Panc1 (cell line): Measurements from ENCODE around the gene PXN. TPM values are rescaled to one million over a fixed set of nuclear protein-coding genes. Genes with fewer than 3 reads are reported as not detected.

Experiments used
- ATAC-seq: fragments of 200-7000 bp; cut with Tn5 transposase; 2 replicates; pipeline ENCODE4 v1.9.1; 2020; ENCODE audit warnings: mild to moderate bottlenecking, moderate library complexity
- BruUV-seq: library from RNA; stranded (reverse); fragments of 400-500 nt; replicated peaks from 2 replicates; lab custom pipeline; 2021; lab: Mats Ljungman, UMichigan
- CTCF ChIA-PET: fragments of 300-600 bp; sonication (Branson Sonifier 250); formaldehyde crosslinking; loops from one replicate; lab custom pipeline; 2022; ENCODE audit warnings: antibody characterized with exemption; lab: Charles Lee
- POLR2A ChIA-PET: fragments of 300-600 bp; sonication (Branson Sonifier 250); formaldehyde crosslinking; loops from one replicate; lab custom pipeline; 2022; ENCODE audit warnings: antibody characterized with exemption; lab: Charles Lee
- DNase-seq: peaks from one replicate; pipeline ENCODE4 v3.0.0-alpha.2; 2010; ENCODE audit warnings: low read depth, low spot score
- H3K27ac ChIP-seq: 2 replicates; pipeline ENCODE4 v1.5.1; 2011; ENCODE audit warnings: mild to moderate bottlenecking, low read length, inconsistent platforms
- H3K27me3 ChIP-seq: fragments of 200-500 bp; sonication (Bioruptor generic); 2 replicates; pipeline ENCODE4 v1.6.0; 2014; ENCODE audit warnings: low read length, inconsistent platforms; ENCODE audit not compliant: control insufficient read depth, insufficient read depth
- H3K36me3 ChIP-seq: fragments of 200-500 bp; sonication (Bioruptor generic); 2 replicates; pipeline ENCODE4 v1.5.1; 2014; ENCODE audit warnings: inconsistent platforms, mild to moderate bottlenecking, low read length, moderate library complexity; ENCODE audit not compliant: control insufficient read depth, insufficient read depth
- H3K4me1 ChIP-seq: 2 replicates; pipeline ENCODE4 v1.5.1; 2011; ENCODE audit warnings: inconsistent platforms, mild to moderate bottlenecking, low read length, moderate library complexity; ENCODE audit not compliant: control insufficient read depth, insufficient read depth
- H3K4me3 ChIP-seq, 2 experiments: 2 replicates each; pipeline ENCODE4 v1.5.1; 2011 to 2012; ENCODE audit warnings: low read depth in 2 of 2, low read length in 2 of 2, mild to moderate bottlenecking in 2 of 2, inconsistent platforms in 1 of 2, moderate library complexity in 1 of 2
- H3K9me3 ChIP-seq: fragments of 200-500 bp; sonication (Bioruptor generic); 2 replicates; pipeline ENCODE4 v1.5.1; 2014; ENCODE audit warnings: low read depth, mild to moderate bottlenecking, inconsistent platforms, low read length, moderate library complexity; ENCODE audit not compliant: control insufficient read depth, insufficient read depth
- CTCF ChIP-seq: fragments of 450-650 bp; IDR thresholded peaks from 2 replicates; pipeline ENCODE4 v1.5.1; 2017; ENCODE audit warnings: mild to moderate bottlenecking
- POLR2AphosphoS5 ChIP-seq: IDR thresholded peaks from 2 replicates; pipeline ENCODE4 v1.6.1; 2012; ENCODE audit warnings: mild to moderate bottlenecking, low read depth, low read length, moderate library complexity
- REST ChIP-seq, 2 experiments: IDR thresholded peaks; 2 replicates each; pipeline ENCODE4 v1.6.1; 2011 to 2012; ENCODE audit warnings: low read depth in 2 of 2, control low read depth in 1 of 2, low read length in 1 of 2, mild to moderate bottlenecking in 1 of 2, moderate library complexity in 1 of 2; ENCODE audit not compliant: insufficient read depth in 1 of 2
- SIN3A ChIP-seq: IDR thresholded peaks from 2 replicates; pipeline ENCODE4 v1.6.1; 2012; ENCODE audit warnings: low read depth, mild to moderate bottlenecking, low read length, moderate library complexity, borderline replicate concordance; ENCODE audit not compliant: insufficient read depth
- TCF7L2 ChIP-seq: IDR thresholded peaks from 2 replicates; pipeline ENCODE4 v1.6.1; 2011; ENCODE audit warnings: mild to moderate bottlenecking, low read depth, low read length, inconsistent platforms
- in situ Hi-C: cut with HindIII; loops from 2 replicates; pipeline ENCODE4 v1.10.0; 2016; ENCODE audit warnings: low sequenced_read_pairs, low pct_unique_long_range_greater_than_20kb
- intact Hi-C: fragments of 100-400 bp; cut with micrococcal nuclease; formaldehyde crosslinking; loops from one replicate; pipeline ENCODE4 v1.10.0; 2022; ENCODE audit not compliant: unreplicated experiment
- total RNA-seq: library from RNA; stranded (reverse); gene quantifications from one replicate; pipeline ENCODE4 v1.2.1, GENCODE V29; 2021; ENCODE audit not compliant: unreplicated experiment

Gene PXN
- total RNA-seq, 1 experiment from 2014 or later: 484 TPM

GRCh38 chr12:120231316-120232011, 34.1 kb downstream of the PXN start:
- ATAC-seq (peak; percentile 71), DNase-seq (peak; percentile 92)
- BruUV-seq: no TSS peak
- CTCF ChIA-PET: interaction anchor here (0.5 to 3.2 kb wide), 4 partner anchors 16 to 1995 kb away, joined by 4 to 15 read pairs (median 9); partner anchors contain the start of genes DIABLO, PXN and RNU4-2
- Histone ChIP-seq H3K4me1 (peaks cover 98% of the 10 kb centered on the region), H3K27me3 (no peaks in the 10 kb centered on the region), H3K27ac (peak overlapping the region; percentile 100), H3K36me3 (peaks cover 3% of the 10 kb centered on the region; the same call in 1 of the 2 replicates), H3K4me3 (0 out of 4 replicates have a peak overlapping the region, but pooled peaks of 1 of the 2 experiments have one; percentile 9), H3K9me3 (no peaks in the 10 kb centered on the region)
- intact Hi-C loops: no loop called here
- in situ Hi-C loops: no loop called here
- no peak; the same call in 1 of the 2 replicates for TF ChIP-seq TCF7L2
- TF ChIP-seq CTCF: no peak
- peak; percentile 93 for TF ChIP-seq POLR2AphosphoS5
- TF ChIP-seq SIN3A: peak; percentile 72; the same call in 1 of the 2 replicates
- POLR2A ChIA-PET: interaction anchor here (0.6 to 2.7 kb wide), 5 partner anchors 8 to 67 kb away, joined by 3 to 28 read pairs (median 8); partner anchors contain the start of genes PXN and RNU4-2

GRCh38 chr12:120230974-120231315, 34.6 kb downstream of the PXN start:
- Histone ChIP-seq H3K27ac (peak overlapping the region; percentile 100), H3K36me3 (peaks cover 5% of the 10 kb centered on the region), H3K4me1 (peaks cover 99% of the 10 kb centered on the region), H3K27me3 (no peaks in the 10 kb centered on the region), H3K9me3 (no peaks in the 10 kb centered on the region), H3K4me3 (0 out of 4 replicates have a peak overlapping the region, but pooled peaks of 1 of the 2 experiments have one; percentile 9)
- DNase-seq (no peak), ATAC-seq (no peak)
- CTCF ChIA-PET: interaction anchor here (0.5 to 3.2 kb wide), 6 partner anchors 9 to 1995 kb away, joined by 3 to 15 read pairs (median 5); partner anchors contain the start of genes DIABLO, PXN and RNU4-2
- BruUV-seq: TSS peak; percentile 72
- in situ Hi-C loops (no loop called here), intact Hi-C loops (no loop called here)
- POLR2A ChIA-PET: interaction anchor here (0.6 to 2.7 kb wide), 7 partner anchors 9 to 67 kb away, joined by 3 to 28 read pairs (median 5); partner anchors contain the start of genes PXN, RNU4-2 and RPLP0
- TF ChIP-seq POLR2AphosphoS5 (no peak), TCF7L2 (no peak), REST (IDR thresholded peaks at IDR 0.05; ENCODE audit: insufficient read depth in 1 of 2, low read depth in 2 of 2, low read length in 1 of 2) (no peak)
